HG03135 (cell line): ENCODE data around the gene DNAJB14.

Experiments
- ATAC-seq: cut with Tn5 transposase; IDR thresholded peaks from one replicate; pipeline ENCODE4 v1.9.1; 2021; ENCODE audit warnings: mild to moderate bottlenecking, moderate library complexity; ENCODE audit not compliant: unreplicated experiment

Gene DNAJB14

DNA sequence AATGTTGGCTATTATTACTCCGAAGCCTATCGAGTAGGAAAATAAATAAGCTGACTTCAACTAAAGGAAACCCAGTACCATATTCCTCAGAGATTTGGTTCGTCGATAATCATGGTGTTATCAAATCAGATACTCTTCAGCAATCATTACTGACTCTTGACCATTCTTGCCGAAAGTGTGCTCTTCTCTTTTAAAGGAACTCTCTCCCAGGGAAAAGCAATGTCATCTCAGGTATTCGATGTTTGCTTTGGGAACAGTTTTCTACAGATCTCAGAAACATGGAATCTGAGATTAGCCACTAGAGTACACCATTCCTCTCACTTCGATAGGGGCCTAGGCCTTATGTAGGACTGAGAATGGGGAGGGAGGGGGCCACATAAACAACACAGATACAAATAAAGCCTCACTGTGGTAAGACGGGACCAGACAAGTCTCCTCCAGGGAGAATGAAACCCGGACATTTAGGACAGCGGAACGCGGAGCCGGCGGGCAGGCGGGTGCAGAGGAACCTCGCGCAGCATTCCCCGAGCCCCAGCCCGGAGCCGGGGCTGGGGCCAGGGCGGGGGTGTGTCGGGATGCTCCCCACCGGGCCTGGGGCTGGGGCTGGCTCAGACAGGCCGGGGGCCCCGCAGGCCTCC is 581 bp downstream of the DNAJB14 start:
- peak; percentile 9 for ATAC-seq

DNA sequence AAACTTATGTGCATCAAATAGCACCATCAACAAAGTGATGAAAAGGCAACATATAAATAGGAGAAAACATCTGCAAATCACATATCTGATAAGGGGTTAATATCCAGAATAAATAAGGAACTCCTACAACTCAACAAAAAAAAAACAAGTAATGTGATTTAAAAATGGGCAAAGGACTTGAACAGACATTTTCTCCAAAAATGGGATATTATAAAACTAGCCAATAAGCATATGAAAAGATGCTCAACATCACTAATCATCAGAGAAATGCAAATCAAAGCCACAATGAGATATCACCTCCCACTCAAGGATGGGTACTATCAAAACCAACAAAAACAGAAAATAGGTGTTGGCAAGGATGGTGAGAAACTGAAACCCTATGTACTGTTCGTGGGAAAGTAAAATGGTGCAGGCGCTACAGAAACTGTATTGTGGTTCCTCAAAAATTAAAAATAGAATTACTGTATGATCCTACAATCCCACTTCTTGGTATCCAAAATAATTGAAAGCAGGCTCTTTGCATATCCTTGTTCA is 2.4 kb downstream of the DNAJB14 start:
- no peak for ATAC-seq

DNA sequence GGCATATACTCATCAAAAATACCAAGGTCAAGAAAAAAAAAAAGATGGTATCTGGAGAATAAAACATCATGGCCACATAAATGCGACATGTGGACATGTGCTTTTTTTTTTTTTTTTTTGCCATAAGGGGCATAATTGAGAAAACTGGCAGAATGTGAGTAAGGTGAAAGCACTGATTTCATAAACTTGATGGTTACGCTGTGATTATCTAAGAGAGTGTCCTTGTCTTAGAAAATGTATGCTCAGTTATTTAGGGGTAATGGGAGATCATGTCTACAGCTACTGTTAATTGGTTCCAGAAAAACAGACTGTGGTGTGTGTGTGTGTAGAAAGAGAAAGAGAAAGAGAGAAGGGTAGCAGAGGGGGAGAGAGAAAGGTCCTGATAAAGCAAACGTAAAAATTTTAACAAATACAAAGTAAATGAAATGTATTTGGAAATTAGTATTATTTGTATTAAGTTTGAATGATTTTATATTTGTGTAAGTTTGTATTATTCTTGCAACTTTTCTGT is 8.1 kb downstream of the DNAJB14 start:
- ATAC-seq: no peak

DNA sequence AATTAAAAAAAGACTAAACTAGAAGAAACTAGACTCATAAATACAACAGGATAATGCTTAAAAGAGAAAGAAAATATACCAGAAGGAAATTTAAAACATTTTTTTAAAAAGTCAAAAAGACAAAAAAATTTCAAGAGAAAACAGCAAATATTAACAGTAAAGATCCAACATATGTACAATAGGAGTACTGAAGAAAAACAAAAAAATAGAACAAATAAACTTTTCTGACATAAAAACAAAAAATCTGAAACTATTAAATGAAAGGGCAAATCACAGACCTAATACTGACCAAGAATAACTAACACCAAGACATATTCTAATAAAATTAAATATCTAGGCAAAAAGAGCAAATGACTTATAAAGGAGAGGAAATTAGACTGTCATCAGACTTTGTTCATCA is 11.5 kb downstream of the DNAJB14 start:
- no peak for ATAC-seq

DNA sequence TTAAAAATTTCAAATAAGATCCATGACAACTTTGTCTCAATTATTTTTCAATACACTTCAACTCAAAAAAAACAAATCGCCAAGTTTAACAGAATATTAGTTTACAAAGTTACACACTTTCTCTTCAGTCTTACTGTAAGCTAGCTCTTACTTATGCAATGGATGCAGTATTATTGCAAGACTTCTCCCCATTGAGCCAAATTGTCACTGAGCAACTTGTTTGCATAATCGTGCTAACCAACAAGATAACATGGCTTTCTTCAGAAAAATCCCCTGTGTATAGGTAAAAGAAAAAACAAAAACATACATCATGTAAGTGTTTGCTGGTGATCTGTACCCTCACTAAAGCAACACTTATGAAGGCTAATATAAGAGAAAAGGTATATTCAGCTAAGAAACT is 18.9 kb downstream of the DNAJB14 start:
- no peak for ATAC-seq

DNA sequence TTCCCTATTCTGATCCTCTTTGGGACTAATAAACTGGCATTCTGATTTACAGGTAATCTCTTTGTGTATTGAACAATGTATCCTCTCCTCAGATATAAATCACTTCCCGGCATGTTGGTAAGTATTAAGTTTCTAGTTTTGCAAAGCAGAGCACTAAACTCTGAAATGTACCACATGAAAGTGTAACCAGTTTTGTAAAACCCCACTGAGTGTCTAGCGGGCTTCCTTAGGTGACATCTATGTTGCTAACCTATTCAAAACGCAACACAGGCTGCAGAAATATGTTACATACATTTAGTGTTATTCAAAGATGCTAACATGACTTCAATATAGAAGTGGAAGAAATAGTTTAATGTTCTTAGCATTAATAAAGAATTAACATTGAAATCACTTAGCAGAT is 25.2 kb downstream of the DNAJB14 start:
- ATAC-seq: no peak

DNA sequence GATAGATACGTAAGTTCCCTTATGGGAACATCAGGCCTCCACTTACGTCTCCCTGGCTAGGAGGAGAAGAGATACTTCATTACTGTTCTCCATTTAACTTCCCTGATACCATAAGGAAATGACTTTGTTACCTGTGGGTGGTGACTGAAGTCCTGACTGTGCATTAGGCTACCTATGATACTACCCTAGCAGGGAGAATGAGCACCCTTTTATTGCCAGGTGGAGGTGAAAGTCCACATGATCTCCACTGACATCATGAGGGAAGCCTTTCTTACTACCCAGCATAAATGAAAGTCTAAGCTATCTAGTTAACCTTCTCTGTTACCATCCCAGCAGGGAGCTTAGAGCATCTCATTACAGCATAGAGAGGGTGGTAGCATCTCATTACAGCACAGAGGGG is 27.8 kb downstream of the DNAJB14 start:
- no peak for ATAC-seq

DNA sequence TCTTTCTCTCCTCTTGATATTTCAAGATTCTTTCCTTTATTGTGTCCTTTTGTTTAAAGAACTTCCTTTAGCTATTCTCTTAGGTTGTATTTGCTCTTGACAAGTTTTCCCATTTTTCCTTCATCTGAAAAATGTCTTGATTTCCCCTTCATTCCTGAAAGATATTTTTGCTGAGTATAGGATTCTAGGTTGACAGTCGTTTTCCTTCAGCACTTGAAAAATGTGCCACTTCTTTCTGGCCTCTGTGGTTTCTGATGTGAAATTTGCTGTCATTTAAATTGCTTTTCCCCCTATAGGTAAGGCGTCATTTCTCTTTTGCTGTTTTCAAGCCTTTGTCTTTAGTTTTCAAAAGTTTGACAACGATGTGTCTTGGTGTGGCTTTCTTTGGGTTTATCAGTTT is 28.8 kb downstream of the DNAJB14 start:
- ATAC-seq: no peak

DNA sequence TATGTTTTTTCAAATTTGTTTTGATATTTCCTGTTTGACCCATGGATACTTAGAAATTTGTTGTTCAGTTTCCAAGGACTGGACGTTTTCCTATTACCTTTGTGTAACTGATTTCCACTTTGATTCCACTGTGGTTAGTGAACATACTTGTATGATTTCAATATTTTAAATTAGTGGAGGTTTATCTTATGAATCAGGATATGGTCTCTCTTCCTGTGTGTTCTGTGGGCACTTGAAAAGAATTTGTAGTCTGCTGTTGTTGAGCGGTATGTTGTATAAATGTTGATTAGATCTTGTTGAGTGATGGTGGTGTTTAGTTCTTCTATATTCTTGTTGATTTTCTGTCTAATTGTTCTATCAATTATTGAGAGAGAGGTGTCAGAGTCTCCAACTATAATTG is 31.0 kb downstream of the DNAJB14 start:
- no peak for ATAC-seq

DNA sequence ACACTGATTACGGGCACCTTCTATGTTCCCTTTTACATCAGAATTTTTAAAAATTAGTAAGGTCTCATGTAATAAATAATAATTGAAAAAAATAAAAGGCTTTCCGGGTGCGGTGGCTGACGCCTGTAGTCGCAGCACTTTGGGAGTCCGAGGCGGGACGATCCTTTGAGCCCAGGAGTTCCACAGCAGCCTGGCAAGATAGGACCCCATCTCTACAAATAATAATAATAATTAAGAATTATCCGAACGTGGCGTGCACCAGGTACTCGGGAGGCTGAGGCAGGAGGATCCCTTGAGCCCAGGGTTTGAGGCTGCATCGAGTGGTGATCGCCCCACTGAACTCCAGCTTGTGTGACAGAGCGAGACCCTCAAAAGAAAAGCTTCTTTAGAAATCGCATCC is 51.4 kb downstream of the DNAJB14 start:
- ATAC-seq: no peak

DNA sequence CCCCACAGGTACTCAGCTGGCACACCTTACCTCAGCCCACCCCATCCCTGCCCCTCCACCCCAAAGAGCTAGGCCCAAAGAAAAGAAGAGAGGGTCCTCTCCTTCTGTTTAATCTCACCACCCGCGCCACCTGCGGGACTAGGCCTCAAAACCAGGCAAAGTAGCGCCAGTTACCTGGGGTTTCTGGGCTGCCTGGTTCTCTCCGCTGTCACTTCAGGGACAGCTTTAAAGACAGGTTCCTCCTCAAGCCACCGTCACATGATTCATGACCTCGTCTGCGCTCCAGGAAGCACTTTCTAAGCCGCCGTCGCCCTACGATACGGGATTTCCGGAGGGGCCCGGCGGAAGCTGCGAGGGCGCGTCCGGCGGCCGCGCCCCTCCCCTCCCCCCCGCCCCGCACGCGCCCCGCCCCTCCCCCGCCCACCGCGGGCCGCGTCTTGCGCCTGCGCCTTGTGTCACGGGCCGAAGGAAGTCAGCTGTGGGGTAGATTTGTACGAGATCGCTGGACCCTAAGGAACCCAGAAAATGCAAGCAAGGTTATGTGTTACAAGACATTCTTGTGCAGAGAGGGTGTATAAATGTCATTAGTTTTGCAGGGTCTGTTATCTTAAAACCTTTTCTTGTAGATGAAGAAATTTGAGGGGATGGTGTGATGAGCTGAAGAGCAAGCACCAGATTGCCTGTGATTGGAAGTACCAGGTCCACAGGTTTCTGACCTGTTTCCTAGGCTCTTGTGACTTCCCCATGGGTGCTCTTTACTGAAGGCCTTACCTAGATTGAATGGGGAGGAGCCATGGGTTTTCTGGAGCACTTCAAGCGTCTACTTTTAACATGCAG is 52.0 kb downstream of the DNAJB14 start, which contains the start of gene LAMTOR3:
Gene LAMTOR3 (minus strand): TSS at position 267 of the 837 bp plus-strand sequence. CDS start 464 bp downstream, outside the sequence.
- peak; percentile 99 for ATAC-seq

DNA sequence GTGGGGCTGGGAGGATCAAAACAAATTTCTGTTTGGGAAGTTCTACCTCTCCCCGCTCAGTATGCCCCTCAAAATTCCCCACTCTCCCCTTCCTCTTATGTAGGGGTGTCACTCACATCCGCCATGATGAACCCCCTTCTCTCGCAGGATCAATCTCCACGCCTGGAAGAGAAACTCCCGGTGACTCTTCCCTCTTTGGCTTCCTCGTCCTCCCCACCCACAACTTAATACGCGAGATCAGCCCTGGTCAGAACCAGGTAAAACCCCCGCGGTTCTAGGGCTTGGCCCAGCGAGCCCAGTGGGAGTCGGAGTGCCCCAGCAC is 52.6 kb downstream of the DNAJB14 start:
- no peak for ATAC-seq

DNA sequence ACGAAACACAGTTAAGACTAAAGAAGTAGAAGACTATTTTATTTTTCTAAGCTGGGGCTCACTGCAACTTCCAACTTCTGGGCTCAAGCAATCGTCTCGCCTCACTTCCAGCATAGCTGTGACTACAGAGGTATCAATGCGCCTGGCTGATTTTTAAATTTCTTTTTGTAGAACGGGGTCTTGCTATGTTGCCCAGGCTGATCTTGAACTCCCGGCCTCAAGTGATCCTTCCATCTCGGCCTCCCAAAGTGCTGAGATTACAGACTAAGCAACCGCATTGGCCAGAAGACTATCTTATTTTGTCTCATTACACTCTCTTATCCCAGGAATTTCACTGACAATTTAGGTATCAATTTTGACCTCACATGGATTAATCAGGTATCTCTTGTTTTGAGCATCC is 53.4 kb downstream of the DNAJB14 start:
- ATAC-seq: no peak

DNA sequence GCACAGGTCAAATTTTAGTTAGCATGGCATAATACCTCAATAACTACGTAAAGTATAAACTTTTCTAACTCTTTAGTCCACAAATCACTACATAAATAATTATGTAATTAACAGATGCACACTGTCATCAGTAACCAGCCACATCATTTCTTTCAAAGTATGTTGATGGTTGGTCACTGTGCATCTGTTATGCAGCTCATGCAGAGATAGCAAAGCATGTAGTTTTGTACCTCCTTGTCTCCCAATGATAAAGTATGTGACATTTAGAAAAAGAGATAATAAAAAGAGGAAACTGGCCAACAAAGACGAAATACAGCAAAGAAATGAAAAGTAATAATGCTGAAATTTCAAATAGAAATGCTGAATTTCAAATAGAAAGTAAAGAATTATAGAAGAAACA is 55.1 kb downstream of the DNAJB14 start:
- no peak for ATAC-seq

DNA sequence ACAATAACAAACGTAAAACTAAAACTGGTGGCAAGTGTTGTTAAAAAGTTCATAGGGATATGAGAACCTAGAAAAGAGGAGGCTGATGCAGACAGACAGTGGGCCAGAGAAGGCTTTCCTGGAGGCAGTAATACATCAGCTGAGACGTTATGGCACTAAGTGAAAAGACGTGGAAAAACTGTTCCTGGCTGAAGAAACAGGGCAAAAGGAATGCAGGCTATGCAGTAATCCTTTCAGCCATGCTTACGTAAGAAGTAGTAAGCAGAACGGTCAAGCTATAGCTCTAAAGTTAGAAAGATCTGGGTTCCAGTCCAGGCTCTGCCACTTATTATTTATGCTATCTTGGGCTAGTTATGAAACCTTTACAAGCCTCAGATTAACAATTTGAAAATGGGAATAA is 58.6 kb downstream of the DNAJB14 start:
- no peak for ATAC-seq

DNA sequence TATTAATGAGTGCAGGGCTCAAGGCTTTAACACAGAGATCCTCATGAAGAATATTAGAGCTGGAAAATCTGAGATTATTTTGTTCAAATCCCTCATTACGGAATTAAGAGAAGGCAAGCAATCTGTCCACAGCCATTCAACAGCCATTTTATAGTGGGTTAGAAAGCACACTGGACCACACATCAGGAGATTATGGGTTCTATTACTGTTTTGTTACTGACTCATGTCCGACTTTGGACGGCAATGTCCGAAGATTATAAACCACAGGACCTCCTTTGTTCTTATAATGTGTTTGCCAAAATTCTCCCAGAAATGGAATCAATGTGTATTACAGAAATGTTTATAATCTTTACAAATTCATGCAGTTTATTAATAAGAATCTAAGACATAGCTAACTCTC is 60.3 kb downstream of the DNAJB14 start:
- ATAC-seq: no peak

DNA sequence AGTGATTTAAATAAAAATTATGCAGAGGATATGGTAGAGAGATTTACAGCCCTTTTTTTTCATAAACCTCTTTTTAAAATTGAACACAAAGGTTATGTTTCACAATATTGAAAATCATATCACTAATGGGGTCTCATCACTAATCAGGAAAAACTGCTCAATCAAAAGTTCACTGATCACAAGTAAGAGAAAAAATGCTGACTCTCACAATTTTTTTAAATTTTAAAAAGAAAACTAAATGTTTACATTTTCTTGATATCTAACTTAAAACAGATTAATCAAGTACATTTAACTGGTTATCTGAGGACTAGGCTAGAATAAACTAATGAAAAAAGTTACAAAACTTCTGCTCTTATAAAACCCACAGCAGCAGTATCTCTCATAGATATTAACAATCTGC is 60.7 kb downstream of the DNAJB14 start:
- ATAC-seq: no peak

DNA sequence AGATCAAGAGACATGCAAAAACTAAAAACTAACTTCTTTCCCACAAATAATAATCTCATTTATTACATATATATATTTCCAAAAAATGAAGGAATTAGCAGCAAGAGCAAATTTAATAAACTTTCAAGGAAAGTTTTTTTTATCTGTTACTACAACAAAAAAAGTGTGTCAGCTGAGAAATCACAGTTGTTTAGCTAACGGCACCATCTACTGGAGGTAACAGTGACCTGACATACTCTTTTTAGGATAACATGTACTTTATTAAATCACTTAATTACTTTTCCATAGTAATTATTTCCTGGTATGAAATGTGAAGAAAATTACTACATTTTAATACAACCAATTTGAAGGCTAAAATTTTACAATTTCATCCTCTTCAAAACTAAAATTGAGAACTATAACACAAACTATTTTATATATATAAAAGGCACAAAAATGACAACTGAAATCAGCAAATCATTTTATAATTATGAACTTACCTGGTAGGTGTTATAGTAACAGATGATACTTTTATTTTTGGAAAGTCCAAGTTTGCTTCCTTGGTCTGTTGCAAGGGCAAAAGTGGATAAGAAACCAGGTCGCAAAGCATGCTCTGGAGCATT is 61.3 kb downstream of the DNAJB14 start:
- no peak for ATAC-seq

DNA sequence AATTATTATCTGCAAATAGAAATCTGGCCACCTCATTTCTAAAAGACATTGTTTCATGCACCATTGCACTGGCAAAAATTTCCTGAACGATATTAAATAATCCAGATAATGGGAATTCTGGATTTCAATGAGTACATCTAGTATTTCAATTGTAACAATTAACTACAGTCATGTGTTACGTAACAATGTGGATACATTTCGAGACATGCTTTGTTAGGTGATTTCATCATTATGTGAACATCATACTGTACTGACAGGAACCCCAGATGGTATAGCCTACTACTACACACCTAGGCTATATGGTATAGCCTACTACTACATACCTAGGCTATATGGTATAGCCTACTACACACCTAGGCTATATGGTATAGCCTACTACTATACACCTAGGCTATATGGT is 67.0 kb downstream of the DNAJB14 start:
- no peak for ATAC-seq

DNA sequence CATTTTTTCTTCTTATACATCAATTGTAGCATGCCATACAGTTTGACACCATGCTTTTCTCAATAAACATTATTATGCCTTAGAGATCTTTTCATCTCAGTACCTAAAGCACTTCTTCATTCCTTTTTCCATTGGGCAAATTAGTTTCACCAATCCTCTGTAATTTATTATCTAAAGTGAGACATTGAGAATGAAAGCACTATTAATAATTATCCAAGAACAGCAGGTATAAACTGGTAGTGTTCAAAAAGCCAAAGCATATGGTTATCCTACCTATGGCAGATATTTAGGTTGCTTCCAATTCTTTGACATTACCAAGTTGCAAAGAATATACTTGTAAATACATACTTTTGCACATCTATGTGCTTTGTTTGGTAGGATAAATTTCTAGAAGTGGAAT is 67.8 kb downstream of the DNAJB14 start:
- ATAC-seq: no peak

DNA sequence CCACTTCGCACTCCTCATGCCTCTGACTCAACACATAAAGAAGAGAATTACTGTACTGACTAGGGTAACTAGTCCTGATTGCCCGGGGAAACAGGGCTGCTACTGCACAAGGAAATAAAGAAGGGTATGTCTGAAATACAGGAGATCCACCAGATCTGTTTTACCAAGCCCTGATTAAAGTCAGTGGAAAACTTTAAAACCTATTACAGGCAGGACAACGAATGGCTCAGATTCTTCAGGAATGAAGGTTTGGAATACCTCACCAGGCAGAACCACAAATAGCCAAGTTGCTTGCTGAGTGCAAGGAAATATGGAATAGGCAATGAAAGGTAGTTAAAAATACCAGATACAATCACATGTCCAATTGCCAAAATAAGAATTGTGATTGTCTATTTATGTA is 69.5 kb downstream of the DNAJB14 start:
- no peak for ATAC-seq

DNA sequence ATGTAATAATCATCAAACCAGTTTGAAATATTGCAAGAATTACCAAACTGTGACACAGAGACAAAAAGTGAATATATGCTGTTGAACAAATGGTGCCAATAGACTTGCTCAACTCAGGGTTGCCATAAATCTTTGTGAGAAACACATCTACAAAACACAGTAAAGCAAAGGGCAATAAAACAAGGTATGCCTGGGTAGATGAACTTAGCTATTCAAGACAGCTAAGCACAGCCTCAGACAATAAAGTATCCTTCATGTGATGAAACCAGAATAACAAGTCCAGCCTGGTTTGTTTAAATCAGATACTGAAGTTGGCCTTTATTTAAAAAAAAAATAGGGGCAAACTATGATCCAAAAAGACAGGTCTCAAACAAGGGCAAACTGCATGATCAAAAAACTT is 71.3 kb downstream of the DNAJB14 start:
- no peak for ATAC-seq
